HCT116 (cell line): ENCODE measurements around the gene TANGO6.

Source experiments
- EZH2 ChIP-seq: fragments of 200-600 bp; sonication (generic); IDR thresholded peaks from 2 replicates; pipeline ENCODE4 v1.6.1; 2017; ENCODE audit warnings: antibody characterized with exemption, mixed run types
- FOSL1 ChIP-seq: IDR thresholded peaks from 2 replicates; pipeline ENCODE4 v1.6.1; 2012; ENCODE audit warnings: low read depth
- JUND ChIP-seq: IDR thresholded peaks from 2 replicates; pipeline ENCODE4 v1.6.1; 2012
- POLR2A ChIP-seq: IDR thresholded peaks from 2 replicates; pipeline ENCODE4 v1.7.0; 2011; ENCODE audit warnings: borderline replicate concordance; ENCODE audit not compliant: insufficient read depth, insufficient read length; ENCODE audit errors: extremely low read depth
- POLR2AphosphoS5 ChIP-seq: IDR thresholded peaks from 2 replicates; pipeline ENCODE4 v1.6.1; 2011; ENCODE audit warnings: mild to moderate bottlenecking, low read depth, low read length, moderate library complexity
- RAD21 ChIP-seq: IDR thresholded peaks from 2 replicates; pipeline ENCODE4 v1.6.1; 2012; ENCODE audit warnings: low read depth, mild to moderate bottlenecking
- REST ChIP-seq: IDR thresholded peaks from 2 replicates; pipeline ENCODE4 v1.6.1; 2012; ENCODE audit warnings: low read depth
- TF ChIP-seq, protein P1 (sequence below), 3 experiments: fragments of 200-600 bp in 1 of 3; sonication (generic) in 1 of 3; IDR thresholded peaks in 2 of 3; conservative IDR thresholded peaks in 1 of 3; 2 replicates each; pipeline ENCODE4 v1.5.1; 2012 to 2017; ENCODE audit warnings: low read depth in 2 of 3, low read length in 2 of 3, antibody characterized with exemption in 1 of 3, borderline replicate concordance in 1 of 3, control low read depth in 1 of 3, mild to moderate bottlenecking in 1 of 3, mixed read lengths in 1 of 3, mixed run types in 1 of 3, moderate library complexity in 1 of 3; ENCODE audit not compliant: insufficient read depth in 1 of 3

DNA sequence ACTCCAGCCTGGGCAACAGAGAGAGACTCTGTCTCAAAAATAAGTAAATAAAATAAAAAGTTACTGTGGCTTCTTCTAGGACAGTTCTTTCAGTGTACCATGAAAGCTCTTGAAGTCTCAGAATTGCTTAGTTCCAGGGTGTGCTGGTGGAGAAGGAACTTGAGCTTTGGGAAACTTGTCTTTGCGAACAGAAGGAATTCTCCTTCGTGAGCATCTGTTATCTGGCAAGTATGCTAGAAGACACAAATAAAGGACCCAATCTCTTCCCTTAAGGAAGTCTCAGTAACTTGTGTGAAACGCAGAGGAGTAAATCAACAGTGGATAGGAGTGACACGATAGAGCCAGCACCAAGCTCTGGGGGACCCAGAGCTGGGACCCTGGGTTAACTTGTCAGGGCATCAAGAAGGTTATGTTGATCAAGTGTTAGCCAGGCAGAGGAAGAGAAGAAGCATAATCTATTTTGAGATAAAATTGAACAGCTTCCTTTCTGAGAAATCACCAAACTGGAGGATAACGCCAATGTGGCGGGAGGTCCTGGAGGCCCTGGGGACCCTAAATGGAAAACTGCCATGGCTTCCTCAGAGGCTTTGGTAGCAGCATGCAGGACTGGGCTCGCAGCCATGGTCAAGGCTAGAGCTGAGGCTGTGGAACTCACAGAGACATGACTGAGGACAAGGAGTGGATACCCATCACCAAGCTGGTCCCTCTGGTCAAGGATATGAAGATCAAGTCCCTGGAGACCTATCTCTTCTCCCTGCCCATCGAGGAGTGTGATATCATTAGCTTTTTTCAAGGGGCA is 190.0 kb downstream of the TANGO6 start:
- no peak for TF ChIP-seq POLR2AphosphoS5
- TF ChIP-seq, protein P1, sequence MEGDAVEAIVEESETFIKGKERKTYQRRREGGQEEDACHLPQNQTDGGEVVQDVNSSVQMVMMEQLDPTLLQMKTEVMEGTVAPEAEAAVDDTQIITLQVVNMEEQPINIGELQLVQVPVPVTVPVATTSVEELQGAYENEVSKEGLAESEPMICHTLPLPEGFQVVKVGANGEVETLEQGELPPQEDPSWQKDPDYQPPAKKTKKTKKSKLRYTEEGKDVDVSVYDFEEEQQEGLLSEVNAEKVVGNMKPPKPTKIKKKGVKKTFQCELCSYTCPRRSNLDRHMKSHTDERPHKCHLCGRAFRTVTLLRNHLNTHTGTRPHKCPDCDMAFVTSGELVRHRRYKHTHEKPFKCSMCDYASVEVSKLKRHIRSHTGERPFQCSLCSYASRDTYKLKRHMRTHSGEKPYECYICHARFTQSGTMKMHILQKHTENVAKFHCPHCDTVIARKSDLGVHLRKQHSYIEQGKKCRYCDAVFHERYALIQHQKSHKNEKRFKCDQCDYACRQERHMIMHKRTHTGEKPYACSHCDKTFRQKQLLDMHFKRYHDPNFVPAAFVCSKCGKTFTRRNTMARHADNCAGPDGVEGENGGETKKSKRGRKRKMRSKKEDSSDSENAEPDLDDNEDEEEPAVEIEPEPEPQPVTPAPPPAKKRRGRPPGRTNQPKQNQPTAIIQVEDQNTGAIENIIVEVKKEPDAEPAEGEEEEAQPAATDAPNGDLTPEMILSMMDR (IDR thresholded peaks at IDR 0.05 in 2 of 3, conservative IDR thresholded peaks at IDR 0.05 in 1 of 3; ENCODE audit: borderline replicate concordance in 1 of 3, insufficient read depth in 1 of 3, low read depth in 2 of 3, low read length in 2 of 3), result no peak
- no peak for TF ChIP-seq RAD21
- no peak for TF ChIP-seq EZH2
- no peak for TF ChIP-seq REST
- TF ChIP-seq JUND, result no peak
- no peak for TF ChIP-seq FOSL1
- TF ChIP-seq POLR2A, result no peak
